GM18867 (cell line): ENCODE measurements around the gene EML5.

Source experiments
- ATAC-seq: cut with Tn5 transposase; IDR thresholded peaks from one replicate; pipeline ENCODE4 v1.9.1; 2021; ENCODE audit warnings: mild to moderate bottlenecking, moderate library complexity; ENCODE audit not compliant: unreplicated experiment

EML5 gene

GRCh38 chr14:88568196-88568595 lies 224.6 kb downstream of the EML5 start:
- ATAC-seq, result no peak

GRCh38 chr14:88565427-88565826 lies 227.3 kb downstream of the EML5 start:
- ATAC-seq, result no peak

- no peak for ATAC-seq
These were observed 228.9 kb downstream of the EML5 start for GRCh38 chr14:88563845-88564244.

- ATAC-seq, result peak; percentile 94
These were observed 229.7 kb downstream of the EML5 start, which contains the start of gene ZC3H14 for GRCh38 chr14:88562831-88563686. Gene ZC3H14, plus strand, starts transcription at chr14:88563037. Its CDS starts 97 bp downstream, at chr14:88563134.

- ATAC-seq, result no peak
These were observed 230.3 kb downstream of the EML5 start for GRCh38 chr14:88562532-88562830.
